Smooth muscle cell (in vitro differentiated cells): ENCODE results near the gene BICD1. TPM values are rescaled to one million over a fixed set of nuclear protein-coding genes. Genes with fewer than 3 reads are reported as not detected.

Experiments
- DNase-seq: peaks from one replicate; lab custom pipeline; 2025; ENCODE audit not compliant: unreplicated experiment; lab: John Stamatoyannopoulos, UW
- H2AFZ ChIP-seq: fragments of 200-600 bp; sonication (generic); 2 replicates; pipeline ENCODE4 v1.6.0; 2016; ENCODE audit warnings: antibody characterized with exemption, low read depth, mild to moderate bottlenecking
- H3F3A ChIP-seq: fragments of 200-600 bp; sonication (generic); 2 replicates; pipeline ENCODE4 v1.6.0; 2017; ENCODE audit warnings: antibody characterized with exemption, low read depth
- H3K27ac ChIP-seq: fragments of 200-600 bp; sonication (generic); 2 replicates; pipeline ENCODE4 v1.5.1; 2016; ENCODE audit warnings: low read depth, mild to moderate bottlenecking
- H3K27me3 ChIP-seq: fragments of 200-600 bp; sonication (generic); 2 replicates; pipeline ENCODE4 v1.6.1; 2016; ENCODE audit warnings: low read depth, mild to moderate bottlenecking
- H3K36me3 ChIP-seq: fragments of 200-600 bp; sonication (generic); 2 replicates; pipeline ENCODE4 v1.5.1; 2016; ENCODE audit warnings: low read depth
- H3K4me1 ChIP-seq: fragments of 200-600 bp; sonication (generic); 2 replicates; pipeline ENCODE4 v1.5.1; 2016; ENCODE audit warnings: low read depth
- H3K4me2 ChIP-seq: fragments of 200-600 bp; sonication (generic); 2 replicates; pipeline ENCODE4 v1.6.0; 2016; ENCODE audit warnings: mild to moderate bottlenecking
- H3K4me3 ChIP-seq: fragments of 200-600 bp; sonication (generic); 2 replicates; pipeline ENCODE4 v1.5.1; 2016; ENCODE audit warnings: mild to moderate bottlenecking
- H3K79me2 ChIP-seq: fragments of 200-600 bp; sonication (generic); 2 replicates; pipeline ENCODE4 v1.6.0; 2016; ENCODE audit warnings: low read depth, mild to moderate bottlenecking
- H3K9ac ChIP-seq: fragments of 200-600 bp; sonication (generic); 2 replicates; pipeline ENCODE4 v1.6.0; 2016; ENCODE audit warnings: low read depth
- H3K9me3 ChIP-seq: fragments of 200-600 bp; sonication (generic); replicated peaks from 2 replicates; pipeline ENCODE4 v1.5.1; 2016; ENCODE audit warnings: low read depth
- H4K20me1 ChIP-seq: fragments of 200-600 bp; sonication (generic); 2 replicates; pipeline ENCODE4 v1.6.0; 2016; ENCODE audit warnings: low read depth
- WGBS: methylation state at CpG from one replicate; pipeline ENCODE4 v1.1.7; 2016; ENCODE audit warnings: low lambda C conversion rate; 5-methylcytosine and 5-hydroxymethylcytosine counted together
- polyA plus RNA-seq: library from polyadenylated mRNA; unstranded; fragments of >200 nt; fragmentation: Nextera tagmentation; extraction: Ambion mirVana; gene quantifications from 2 replicates; pipeline ENCODE4 v1.2.1, GENCODE V29; 2016
- total RNA-seq: library from RNA; depleted of rRNA; stranded (reverse); fragments of >200 nt; gene quantifications from 2 replicates; pipeline ENCODE4 v1.2.3, GENCODE V29; 2014
- TF ChIP-seq, protein P1 (sequence below): fragments of 200-600 bp; sonication (generic); IDR thresholded peaks from 2 replicates; pipeline ENCODE4 v1.5.1; 2017; ENCODE audit warnings: borderline replicate concordance, mild to moderate bottlenecking, antibody characterized with exemption; ENCODE audit not compliant: insufficient read depth, poor library complexity, severe bottlenecking

BICD1 gene
- total and polyA plus RNA-seq, 2 experiments from 2014 or later, result 6.5 to 11.5 TPM

DNA sequence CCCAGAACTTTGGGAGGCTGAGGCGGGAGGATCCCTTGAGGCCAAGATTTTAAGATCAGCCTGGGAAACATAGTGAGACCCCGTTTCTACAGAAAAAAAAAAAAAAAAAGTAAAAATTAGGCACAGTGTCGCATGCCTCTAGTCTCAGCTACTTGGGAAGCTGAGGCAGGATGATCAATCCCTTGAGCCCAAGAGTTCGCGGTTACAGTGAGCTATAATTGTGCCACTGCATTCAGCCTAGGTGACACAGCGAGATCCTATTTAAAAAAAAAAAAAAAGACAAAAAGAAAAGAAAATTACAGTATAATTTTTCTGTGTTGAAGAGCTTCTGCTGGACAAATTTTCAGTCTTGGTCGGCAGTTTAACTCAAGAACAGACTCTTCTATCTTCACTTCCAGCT, 158.8 kb downstream of the BICD1 start:
- Histone ChIP-seq H3K27me3 (no peaks in the 10 kb centered on the region), H3K27ac (no peak overlapping the region), H3K79me2 (no peaks in the 10 kb centered on the region), H3F3A (no peaks in the 10 kb centered on the region), H2AFZ (no peak overlapping the region), H4K20me1 (no peaks in the 10 kb centered on the region), H3K4me2 (no peak overlapping the region), H3K9ac (no peak overlapping the region), H3K4me1 (peaks cover 4% of the 10 kb centered on the region), H3K9me3 (no peaks in the 10 kb centered on the region), H3K4me3 (no peak overlapping the region), H3K36me3 (no peaks in the 10 kb centered on the region)
- TF ChIP-seq, protein P1, sequence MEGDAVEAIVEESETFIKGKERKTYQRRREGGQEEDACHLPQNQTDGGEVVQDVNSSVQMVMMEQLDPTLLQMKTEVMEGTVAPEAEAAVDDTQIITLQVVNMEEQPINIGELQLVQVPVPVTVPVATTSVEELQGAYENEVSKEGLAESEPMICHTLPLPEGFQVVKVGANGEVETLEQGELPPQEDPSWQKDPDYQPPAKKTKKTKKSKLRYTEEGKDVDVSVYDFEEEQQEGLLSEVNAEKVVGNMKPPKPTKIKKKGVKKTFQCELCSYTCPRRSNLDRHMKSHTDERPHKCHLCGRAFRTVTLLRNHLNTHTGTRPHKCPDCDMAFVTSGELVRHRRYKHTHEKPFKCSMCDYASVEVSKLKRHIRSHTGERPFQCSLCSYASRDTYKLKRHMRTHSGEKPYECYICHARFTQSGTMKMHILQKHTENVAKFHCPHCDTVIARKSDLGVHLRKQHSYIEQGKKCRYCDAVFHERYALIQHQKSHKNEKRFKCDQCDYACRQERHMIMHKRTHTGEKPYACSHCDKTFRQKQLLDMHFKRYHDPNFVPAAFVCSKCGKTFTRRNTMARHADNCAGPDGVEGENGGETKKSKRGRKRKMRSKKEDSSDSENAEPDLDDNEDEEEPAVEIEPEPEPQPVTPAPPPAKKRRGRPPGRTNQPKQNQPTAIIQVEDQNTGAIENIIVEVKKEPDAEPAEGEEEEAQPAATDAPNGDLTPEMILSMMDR, result no peak
- DNase-seq, result no peak
- 88% methylated on average over 7 of the region's 7 CpGs for WGBS

DNA sequence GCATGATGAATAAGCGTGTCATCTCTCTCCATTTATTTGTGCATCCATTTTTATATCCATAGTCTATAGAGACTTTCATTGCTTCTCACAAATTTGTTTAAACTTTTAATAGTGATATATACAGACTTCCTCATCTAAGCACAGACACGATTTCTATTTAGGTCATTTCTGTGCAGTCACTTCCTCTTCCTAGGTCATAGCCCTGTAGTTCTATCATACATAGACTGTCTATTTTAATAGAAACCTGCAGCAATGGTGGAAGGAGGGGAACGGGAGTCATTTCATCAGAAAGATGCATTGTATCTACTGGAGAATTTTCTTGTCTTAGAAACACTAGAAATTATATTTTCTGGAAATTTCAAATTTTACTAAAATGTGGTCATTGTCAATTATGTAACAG, 159.3 kb downstream of the BICD1 start:
- Histone ChIP-seq H3F3A (no peaks in the 10 kb centered on the region), H3K36me3 (no peaks in the 10 kb centered on the region), H3K27ac (no peak overlapping the region), H3K4me1 (peaks cover 8% of the 10 kb centered on the region), H4K20me1 (no peaks in the 10 kb centered on the region), H3K27me3 (no peaks in the 10 kb centered on the region), H3K9ac (no peak overlapping the region), H2AFZ (no peak overlapping the region), H3K79me2 (no peaks in the 10 kb centered on the region), H3K4me2 (no peak overlapping the region), H3K9me3 (no peaks in the 10 kb centered on the region), H3K4me3 (no peak overlapping the region)
- no peak for DNase-seq
- WGBS, result 88% methylated on average over 3 of the region's 3 CpGs
- TF ChIP-seq, protein P1, result no peak

DNA sequence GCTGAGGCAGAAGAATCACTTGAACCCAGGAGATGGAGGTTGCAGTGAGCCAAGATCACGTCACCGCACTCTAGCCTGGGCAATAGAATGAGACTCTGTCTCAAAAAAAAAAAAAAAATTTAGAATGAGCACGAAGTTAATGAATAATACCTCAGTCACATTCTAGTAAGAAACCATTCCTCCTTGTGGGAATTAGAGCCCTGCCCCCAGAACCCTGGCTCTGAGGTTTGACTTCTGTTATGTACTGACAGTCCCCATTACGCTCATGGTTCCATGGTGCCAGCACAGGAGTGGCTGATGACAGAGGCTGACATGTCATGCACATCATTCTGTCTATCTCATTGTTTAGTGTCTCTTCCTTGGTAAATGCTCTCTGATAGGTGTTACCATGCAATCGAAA, 160.1 kb downstream of the BICD1 start:
- H3K79me2 ChIP-seq, result no peaks in the 10 kb centered on the region
- 92% methylated on average over 5 of the region's 5 CpGs for WGBS

More for the DNA sequence above, 160.1 kb downstream of the BICD1 start:
- no peaks in the 10 kb centered on the region for H3F3A ChIP-seq
- H3K9ac ChIP-seq, result no peak overlapping the region
- no peak overlapping the region for H3K4me2 ChIP-seq
- peaks cover 10% of the 10 kb centered on the region for H3K4me1 ChIP-seq
- H2AFZ ChIP-seq, result no peak overlapping the region
- no peak for DNase-seq
- no peak overlapping the region for H3K27ac ChIP-seq
- TF ChIP-seq, protein P1, result no peak
- H3K4me3 ChIP-seq, result no peak overlapping the region
- no peaks in the 10 kb centered on the region for H3K27me3 ChIP-seq
- H4K20me1 ChIP-seq, result no peaks in the 10 kb centered on the region
- no peaks in the 10 kb centered on the region for H3K9me3 ChIP-seq
- no peaks in the 10 kb centered on the region for H3K36me3 ChIP-seq
